HL-60 (cell line): ENCODE data around the gene MFN2.
"Not testable (repeated sequence)": the region's sequence is repeated elsewhere in the genome, so short reads cannot be mapped to it uniquely, and the experiment has no call there.

Source experiments
- DNase-seq, 2 experiments: peaks; one replicate each; pipeline ENCODE4 v3.0.0-alpha.2; 2010 to 2020; ENCODE audit warnings: low read depth in 1 of 2, low spot score in 1 of 2
- H3K27ac ChIP-seq: fragments of 250-450 bp; sonication (Bioruptor Pico); replicated peaks from 2 replicates; pipeline ENCODE4 v1.5.1; 2020; ENCODE audit warnings: mild to moderate bottlenecking, moderate library complexity
- H3K27me3 ChIP-seq: fragments of 250-450 bp; sonication (Bioruptor Pico); 2 replicates; pipeline ENCODE4 v1.5.1; 2021; ENCODE audit warnings: mild to moderate bottlenecking, moderate library complexity; ENCODE audit not compliant: insufficient read depth, poor library complexity, severe bottlenecking
- H3K4me3 ChIP-seq: replicated peaks from 2 replicates; pipeline ENCODE4 v1.5.1; 2011; ENCODE audit warnings: mild to moderate bottlenecking, control low read depth, low read length; ENCODE audit not compliant: insufficient read depth
- GABPA ChIP-seq: IDR thresholded peaks from 2 replicates; pipeline ENCODE4 v1.6.1; 2012; ENCODE audit warnings: low read depth
- POLR2AphosphoS5 ChIP-seq: IDR thresholded peaks from 2 replicates; pipeline ENCODE4 v1.6.1; 2012; ENCODE audit warnings: low read depth
- SPI1 ChIP-seq: IDR thresholded peaks from 2 replicates; pipeline ENCODE4 v1.6.1; 2012; ENCODE audit warnings: low read depth, mild to moderate bottlenecking, borderline replicate concordance
- TF ChIP-seq, protein P1 (sequence below): IDR thresholded peaks from 2 replicates; pipeline ENCODE4 v1.6.1; 2012; ENCODE audit warnings: low read depth; ENCODE audit not compliant: insufficient replicate concordance
- TF ChIP-seq, protein P2 (sequence below): IDR thresholded peaks from one replicate; pipeline ENCODE4 v1.5.1; 2011; ENCODE audit warnings: low read length, control low read depth, inconsistent platforms; ENCODE audit not compliant: insufficient read depth

The MFN2 gene

DNA sequence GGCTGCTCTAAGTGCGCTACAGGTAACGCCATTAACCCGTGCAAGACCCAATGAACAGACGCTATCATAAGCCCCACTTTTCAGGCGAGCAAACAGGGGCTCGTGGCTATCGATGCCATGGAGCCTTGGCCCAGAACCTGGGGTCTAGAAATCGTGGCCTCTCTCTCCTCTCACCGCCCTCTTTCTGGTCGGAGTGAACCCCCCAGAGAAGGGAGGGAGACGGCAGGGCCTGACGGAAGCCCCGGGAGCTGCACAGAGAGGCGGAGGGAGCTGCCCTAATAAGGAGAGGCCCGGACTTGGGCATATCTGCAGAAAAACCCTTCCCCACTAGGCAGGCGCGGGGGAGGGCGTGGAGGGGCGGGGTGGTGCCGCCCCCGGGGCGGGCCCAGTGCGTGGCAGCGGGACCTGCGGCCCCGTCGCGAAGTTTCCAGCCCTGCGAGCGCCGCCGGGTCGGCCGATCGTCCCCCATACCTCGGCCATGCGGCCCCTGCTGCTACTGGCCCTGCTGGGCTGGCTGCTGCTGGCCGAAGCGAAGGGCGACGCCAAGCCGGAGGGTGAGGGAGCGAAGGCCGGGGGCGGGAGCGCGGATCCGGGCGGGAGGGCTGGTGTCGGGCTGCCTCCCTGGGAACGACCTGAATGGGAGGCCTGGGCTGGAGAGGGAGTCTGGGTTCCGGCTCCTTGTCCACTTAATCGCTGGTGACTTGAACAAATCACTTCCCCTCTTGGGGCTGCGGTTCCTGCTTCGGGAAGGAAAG is 45.8 kb upstream of the MFN2 start, which contains the start of gene PLOD1:
Gene PLOD1, plus strand, starts transcription at position 416 of the 755 bp plus-strand sequence. Its CDS starts 63 bp downstream, at position 479.
- peak within 1 kb of the TSS; percentile 65 for H3K27ac ChIP-seq
- no peaks in the 10 kb centered on the region for H3K27me3 ChIP-seq
- peak; percentile 67; the same call in 1 of the 2 replicates for TF ChIP-seq POLR2AphosphoS5
- TF ChIP-seq, protein P1, sequence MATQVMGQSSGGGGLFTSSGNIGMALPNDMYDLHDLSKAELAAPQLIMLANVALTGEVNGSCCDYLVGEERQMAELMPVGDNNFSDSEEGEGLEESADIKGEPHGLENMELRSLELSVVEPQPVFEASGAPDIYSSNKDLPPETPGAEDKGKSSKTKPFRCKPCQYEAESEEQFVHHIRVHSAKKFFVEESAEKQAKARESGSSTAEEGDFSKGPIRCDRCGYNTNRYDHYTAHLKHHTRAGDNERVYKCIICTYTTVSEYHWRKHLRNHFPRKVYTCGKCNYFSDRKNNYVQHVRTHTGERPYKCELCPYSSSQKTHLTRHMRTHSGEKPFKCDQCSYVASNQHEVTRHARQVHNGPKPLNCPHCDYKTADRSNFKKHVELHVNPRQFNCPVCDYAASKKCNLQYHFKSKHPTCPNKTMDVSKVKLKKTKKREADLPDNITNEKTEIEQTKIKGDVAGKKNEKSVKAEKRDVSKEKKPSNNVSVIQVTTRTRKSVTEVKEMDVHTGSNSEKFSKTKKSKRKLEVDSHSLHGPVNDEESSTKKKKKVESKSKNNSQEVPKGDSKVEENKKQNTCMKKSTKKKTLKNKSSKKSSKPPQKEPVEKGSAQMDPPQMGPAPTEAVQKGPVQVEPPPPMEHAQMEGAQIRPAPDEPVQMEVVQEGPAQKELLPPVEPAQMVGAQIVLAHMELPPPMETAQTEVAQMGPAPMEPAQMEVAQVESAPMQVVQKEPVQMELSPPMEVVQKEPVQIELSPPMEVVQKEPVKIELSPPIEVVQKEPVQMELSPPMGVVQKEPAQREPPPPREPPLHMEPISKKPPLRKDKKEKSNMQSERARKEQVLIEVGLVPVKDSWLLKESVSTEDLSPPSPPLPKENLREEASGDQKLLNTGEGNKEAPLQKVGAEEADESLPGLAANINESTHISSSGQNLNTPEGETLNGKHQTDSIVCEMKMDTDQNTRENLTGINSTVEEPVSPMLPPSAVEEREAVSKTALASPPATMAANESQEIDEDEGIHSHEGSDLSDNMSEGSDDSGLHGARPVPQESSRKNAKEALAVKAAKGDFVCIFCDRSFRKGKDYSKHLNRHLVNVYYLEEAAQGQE: peak; percentile 27
- TF ChIP-seq SPI1: peak; percentile 92
- TF ChIP-seq GABPA: no peak
- TF ChIP-seq, protein P2, sequence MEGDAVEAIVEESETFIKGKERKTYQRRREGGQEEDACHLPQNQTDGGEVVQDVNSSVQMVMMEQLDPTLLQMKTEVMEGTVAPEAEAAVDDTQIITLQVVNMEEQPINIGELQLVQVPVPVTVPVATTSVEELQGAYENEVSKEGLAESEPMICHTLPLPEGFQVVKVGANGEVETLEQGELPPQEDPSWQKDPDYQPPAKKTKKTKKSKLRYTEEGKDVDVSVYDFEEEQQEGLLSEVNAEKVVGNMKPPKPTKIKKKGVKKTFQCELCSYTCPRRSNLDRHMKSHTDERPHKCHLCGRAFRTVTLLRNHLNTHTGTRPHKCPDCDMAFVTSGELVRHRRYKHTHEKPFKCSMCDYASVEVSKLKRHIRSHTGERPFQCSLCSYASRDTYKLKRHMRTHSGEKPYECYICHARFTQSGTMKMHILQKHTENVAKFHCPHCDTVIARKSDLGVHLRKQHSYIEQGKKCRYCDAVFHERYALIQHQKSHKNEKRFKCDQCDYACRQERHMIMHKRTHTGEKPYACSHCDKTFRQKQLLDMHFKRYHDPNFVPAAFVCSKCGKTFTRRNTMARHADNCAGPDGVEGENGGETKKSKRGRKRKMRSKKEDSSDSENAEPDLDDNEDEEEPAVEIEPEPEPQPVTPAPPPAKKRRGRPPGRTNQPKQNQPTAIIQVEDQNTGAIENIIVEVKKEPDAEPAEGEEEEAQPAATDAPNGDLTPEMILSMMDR: no peak
- peak within 1 kb of the TSS; percentile 76 for H3K4me3 ChIP-seq
- DNase-seq: peak; percentile 75 to 89

DNA sequence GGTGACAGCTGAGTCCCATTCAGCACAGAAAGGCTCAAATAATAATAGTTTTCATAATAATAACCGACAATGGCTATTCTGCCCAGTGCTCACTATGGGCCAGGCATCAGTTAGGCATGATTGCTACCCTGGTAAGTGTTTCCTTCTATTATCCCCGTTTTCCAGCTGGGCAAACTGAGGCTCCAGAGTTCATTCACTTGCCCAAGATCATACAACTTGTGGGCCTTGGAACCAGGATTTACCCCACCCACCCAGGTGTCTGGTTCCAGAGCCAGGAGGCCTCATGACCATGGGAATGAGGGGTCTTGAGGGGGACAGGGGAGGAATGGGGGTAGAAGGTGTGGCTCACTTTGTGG is 45.2 kb upstream of the MFN2 start:
- Histone ChIP-seq H3K27ac (peak overlapping the region; percentile 65), H3K4me3 (peak overlapping the region; percentile 76), H3K27me3 (no peaks in the 10 kb centered on the region)
- TF ChIP-seq POLR2AphosphoS5 (no peak), GABPA (no peak), SPI1 (no peak)
- TF ChIP-seq, protein P1: no peak
- TF ChIP-seq, protein P2: no peak
- no peak for DNase-seq

DNA sequence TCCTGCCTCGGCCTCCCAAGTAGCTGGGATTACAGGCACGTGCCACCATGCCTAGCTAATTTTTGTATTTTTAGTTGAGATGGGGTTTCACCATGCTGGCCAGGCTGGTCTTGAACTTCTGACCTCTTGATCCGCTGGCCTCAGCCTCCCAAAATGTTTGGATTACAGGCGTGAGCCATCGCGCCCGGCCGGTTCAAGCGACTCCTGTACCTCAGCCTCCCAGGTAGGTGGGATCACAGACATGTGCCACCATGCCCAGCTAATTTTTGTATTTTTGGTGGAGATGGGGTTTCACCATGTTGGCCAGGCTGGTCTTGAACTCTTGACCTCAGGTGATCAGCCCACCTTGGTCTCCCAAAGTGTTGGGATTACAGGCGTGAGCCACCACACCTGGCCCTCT is 44.5 kb upstream of the MFN2 start:
- H3K27ac ChIP-seq, DNase-seq, H3K4me3 ChIP-seq, H3K27me3 ChIP-seq: not testable (repeated sequence)

DNA sequence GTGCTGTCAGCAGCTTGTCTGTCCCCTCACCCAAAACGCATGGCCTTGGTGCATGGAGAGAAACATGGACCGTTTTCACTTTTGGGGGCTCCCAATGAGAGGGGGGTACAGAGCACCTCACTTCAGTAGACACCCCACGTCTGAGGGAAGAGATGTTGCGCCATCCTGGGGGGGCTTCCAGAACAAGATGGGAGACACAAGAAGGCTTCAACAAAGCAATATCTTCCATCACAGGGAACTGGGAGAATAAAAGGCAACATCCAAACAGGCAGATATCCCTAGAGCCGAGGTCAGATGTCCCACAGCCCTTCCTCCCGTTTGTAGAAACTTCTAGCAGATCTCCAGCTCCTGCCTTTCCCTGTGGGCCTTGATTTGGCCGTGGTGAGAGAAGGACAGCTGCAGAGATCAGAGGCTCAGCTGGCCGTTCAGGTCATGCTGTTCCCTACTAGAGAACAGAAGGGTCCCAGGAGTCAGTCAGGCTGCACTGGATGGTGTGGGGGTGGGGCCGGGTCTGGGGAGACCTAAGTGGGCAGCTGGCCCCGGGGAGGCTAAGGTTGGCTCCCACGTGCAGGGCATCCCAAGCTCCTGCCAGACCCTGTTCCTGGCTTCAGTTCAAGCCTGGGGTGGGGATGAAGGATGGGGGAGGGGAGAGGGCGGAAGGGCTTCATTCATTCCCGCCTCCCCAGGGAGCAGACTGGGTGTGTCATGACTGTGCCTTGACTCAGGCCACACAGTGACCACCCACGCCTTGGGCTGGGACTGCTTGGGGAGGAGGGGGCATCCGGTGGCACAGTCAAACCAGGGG is 41.3 kb upstream of the MFN2 start:
- H3K27me3 ChIP-seq: no peaks in the 10 kb centered on the region
- no peak overlapping the region for H3K4me3 ChIP-seq
- no peak for TF ChIP-seq SPI1
- no peak for TF ChIP-seq GABPA
- TF ChIP-seq, protein P2: no peak
- TF ChIP-seq POLR2AphosphoS5: no peak
- TF ChIP-seq, protein P1: no peak
- DNase-seq: no peak
- H3K27ac ChIP-seq: no peak overlapping the region

DNA sequence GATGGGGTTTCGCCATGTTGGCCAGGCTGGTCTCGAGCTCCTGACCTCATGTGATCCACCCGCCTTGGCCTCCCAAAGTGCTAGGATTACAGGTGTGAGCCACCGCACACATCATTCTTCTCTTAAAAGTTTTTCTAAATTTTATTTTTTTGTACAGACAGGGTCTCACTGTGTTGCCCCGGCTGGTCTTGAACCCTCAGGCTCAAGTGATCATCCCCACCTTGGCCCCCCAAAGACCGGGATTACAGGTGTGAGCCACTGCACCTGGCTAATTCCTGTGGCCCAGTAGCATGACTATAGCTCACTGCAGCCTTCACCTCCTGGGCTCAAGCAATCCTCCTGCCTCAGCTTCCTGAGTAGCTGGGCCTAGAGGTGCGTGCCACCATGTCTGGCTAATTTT is 40.5 kb upstream of the MFN2 start:
- H3K27me3 ChIP-seq, H3K4me3 ChIP-seq, H3K27ac ChIP-seq, DNase-seq: not testable (repeated sequence)
